Fibroblast of lung (primary cell): ENCODE measurements around the gene LHCGR.

Experiments
- EZH2 ChIP-seq: IDR thresholded peaks from 2 replicates; pipeline ENCODE4 v1.5.1; 2012; ENCODE audit warnings: low read length, control low read depth, mild to moderate bottlenecking; ENCODE audit errors: missing control alignments
- TF ChIP-seq, protein P1 (sequence below), 2 donors: IDR thresholded peaks in 1 of 2; conservative IDR thresholded peaks in 1 of 2; 1 replicate in 1 of 2; 2 replicates in 1 of 2; pipeline ENCODE4 v1.5.1; 2011 to 2012; ENCODE audit warnings: low read length in 2 of 2, control low read depth in 1 of 2, inconsistent platforms in 1 of 2, low read depth in 1 of 2, mild to moderate bottlenecking in 1 of 2

DNA sequence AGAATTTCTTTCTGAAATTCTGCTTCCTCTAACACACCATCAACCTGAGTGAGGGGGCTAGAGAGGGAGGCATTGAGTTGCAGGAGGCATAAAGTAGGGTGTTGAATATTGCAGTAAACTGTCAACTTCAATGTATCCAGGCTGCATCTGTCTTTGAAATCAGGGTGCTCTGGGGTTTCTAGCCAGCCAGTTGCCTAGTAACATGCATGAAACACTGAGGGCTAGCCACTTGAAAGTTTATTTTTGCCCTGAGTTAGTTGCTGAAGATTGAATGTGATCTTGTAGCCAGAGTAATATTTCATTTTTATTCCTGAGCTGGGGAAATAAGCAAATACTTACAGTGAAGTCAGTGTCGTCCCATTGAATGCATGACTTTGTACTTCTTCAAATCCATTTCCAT lies 41.9 kb downstream of the LHCGR start:
- TF ChIP-seq, protein P1, sequence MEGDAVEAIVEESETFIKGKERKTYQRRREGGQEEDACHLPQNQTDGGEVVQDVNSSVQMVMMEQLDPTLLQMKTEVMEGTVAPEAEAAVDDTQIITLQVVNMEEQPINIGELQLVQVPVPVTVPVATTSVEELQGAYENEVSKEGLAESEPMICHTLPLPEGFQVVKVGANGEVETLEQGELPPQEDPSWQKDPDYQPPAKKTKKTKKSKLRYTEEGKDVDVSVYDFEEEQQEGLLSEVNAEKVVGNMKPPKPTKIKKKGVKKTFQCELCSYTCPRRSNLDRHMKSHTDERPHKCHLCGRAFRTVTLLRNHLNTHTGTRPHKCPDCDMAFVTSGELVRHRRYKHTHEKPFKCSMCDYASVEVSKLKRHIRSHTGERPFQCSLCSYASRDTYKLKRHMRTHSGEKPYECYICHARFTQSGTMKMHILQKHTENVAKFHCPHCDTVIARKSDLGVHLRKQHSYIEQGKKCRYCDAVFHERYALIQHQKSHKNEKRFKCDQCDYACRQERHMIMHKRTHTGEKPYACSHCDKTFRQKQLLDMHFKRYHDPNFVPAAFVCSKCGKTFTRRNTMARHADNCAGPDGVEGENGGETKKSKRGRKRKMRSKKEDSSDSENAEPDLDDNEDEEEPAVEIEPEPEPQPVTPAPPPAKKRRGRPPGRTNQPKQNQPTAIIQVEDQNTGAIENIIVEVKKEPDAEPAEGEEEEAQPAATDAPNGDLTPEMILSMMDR (conservative IDR thresholded peaks at IDR 0.05 in 1 of 2, IDR thresholded peaks at IDR 0.05 in 1 of 2; ENCODE audit: low read depth in 1 of 2, low read length in 2 of 2) = no peak
- no peak for TF ChIP-seq EZH2
